HG02678 (cell line): ENCODE measurements around the gene H2BW1.
"Not testable (repeated sequence)": the region's sequence is repeated elsewhere in the genome, so short reads cannot be mapped to it uniquely, and the experiment has no call there.

Experiments
- ATAC-seq: cut with Tn5 transposase; IDR thresholded peaks from one replicate; pipeline ENCODE4 v1.9.1; 2021; ENCODE audit warnings: mild to moderate bottlenecking, moderate library complexity; ENCODE audit not compliant: unreplicated experiment

The H2BW1 gene, protein sequence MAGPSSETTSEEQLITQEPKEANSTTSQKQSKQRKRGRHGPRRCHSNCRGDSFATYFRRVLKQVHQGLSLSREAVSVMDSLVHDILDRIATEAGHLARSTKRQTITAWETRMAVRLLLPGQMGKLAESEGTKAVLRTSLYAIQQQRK

DNA sequence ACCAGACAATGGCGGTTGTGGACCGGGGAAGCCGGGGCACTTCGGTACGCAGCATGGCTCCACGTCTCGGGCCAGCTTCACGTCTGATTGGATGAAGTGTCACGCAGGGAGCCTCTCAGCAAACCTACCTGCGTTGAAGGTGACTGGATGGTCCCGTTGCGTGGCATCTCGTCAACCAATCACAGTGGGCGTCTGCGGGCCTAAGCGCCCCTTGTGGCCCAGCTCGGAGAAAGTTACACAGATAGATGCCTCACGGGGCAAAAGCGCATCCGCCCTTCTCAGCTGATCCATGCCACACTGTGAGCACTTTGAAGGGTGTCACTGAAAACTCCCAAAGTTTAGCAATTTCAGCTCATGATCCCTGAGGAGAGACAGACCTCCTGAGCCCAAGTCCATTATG lies at the start of gene H2BW1:
TSS of gene H2BW1 (minus strand) at position 103 of the 400 bp plus-strand sequence. CDS start 132 bp downstream, outside the sequence.
- no peak for ATAC-seq

DNA sequence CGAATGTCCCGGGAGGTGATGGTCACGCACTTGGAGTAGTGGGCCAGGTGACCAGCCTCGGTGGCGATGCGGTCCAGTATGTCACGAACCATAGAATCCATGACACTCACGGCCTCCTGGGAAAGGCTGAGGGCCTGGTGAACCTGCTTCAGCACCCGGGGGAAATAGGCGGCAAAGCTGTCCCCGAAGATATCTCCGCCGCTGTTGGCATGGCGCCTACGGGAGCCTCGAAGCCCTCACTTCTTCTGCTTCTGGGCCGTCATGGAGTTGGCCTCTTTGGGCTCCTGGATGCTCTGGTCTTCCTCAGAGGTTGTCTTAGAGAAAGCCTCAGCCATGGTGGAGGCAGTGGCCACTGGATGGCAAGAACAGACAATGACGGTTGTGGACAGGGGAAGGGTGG lies 49.1 kb upstream of the H2BW1 start:
- not testable (repeated sequence) for ATAC-seq

DNA sequence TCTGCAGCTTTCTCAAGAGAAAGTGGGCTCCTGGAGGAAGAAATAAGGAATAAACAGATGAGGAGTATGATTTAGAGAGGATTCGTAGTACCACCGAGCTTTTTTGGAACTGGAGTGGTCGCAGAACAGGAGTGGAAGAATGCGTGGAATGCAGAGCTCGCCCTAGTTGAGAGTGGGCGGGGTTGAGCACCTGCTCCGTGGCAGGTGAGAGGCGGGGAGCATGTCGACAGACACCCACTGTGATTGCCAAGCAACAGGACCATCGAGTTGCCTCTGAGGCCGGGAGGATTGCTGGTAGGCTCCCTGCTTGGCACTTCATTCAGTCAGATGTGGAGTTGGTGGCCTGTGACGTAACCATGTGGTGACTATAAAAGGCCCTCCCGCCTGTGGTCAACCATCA lies 41.4 kb upstream of the H2BW1 start:
- not testable (repeated sequence) for ATAC-seq

DNA sequence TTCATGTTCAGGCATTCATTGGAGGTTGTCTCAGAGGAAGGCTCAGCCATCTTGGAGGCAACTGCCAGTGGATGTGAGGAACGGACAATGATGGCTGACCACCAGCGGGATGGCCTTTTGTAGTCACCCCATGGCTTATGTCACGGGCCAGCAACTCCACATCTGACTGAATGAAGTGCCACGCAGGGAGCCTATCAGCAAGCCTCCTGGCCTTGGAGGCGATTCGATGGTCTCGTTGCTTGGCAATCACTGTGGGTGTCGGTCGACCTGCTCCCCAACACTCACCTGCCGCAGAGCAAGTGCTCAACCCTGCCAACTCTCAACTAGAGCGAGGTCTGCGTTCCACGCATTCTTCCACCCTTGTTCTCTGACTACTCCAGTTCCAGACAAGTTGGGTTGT lies 33.7 kb upstream of the H2BW1 start:
- no peak for ATAC-seq

DNA sequence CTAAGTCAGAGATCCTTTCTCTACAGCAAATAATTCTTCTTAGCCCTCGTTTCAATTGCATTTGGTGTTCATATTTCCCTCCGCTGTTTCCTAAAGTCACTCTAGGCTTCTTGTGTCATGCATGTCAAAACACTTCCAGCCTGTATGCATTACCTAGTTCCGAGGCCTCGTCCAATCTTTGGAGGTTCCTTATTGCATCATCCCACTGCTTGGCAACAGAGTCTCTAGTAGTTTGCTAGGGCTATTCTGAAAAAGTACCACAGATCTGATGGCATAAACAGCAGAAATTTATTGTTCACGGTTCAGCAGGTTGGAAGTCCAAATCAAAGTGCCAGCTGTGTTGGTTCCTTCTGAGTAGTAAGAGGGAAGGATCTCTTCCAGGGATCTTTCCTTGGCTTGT lies 32.1 kb upstream of the H2BW1 start:
- ATAC-seq, result no peak

DNA sequence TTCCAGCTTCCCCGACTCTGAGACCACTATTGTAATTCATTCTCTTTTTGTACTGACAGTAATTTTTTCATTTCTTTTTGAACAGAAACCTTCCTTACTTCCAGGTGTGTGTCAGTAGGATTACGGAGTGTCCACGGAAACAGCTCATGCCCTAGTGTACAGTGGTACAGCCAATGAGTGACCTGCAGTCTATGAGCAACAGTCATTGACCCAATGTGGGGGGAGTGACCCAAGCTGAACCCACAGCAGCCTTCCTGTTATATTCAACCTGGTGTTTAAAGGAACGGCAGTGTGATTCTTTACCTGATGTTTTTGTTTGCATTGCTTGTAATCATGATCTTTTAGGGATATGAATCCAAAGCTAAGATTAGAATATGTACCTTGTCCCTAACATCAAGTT lies 27.5 kb upstream of the H2BW1 start:
- no peak for ATAC-seq

DNA sequence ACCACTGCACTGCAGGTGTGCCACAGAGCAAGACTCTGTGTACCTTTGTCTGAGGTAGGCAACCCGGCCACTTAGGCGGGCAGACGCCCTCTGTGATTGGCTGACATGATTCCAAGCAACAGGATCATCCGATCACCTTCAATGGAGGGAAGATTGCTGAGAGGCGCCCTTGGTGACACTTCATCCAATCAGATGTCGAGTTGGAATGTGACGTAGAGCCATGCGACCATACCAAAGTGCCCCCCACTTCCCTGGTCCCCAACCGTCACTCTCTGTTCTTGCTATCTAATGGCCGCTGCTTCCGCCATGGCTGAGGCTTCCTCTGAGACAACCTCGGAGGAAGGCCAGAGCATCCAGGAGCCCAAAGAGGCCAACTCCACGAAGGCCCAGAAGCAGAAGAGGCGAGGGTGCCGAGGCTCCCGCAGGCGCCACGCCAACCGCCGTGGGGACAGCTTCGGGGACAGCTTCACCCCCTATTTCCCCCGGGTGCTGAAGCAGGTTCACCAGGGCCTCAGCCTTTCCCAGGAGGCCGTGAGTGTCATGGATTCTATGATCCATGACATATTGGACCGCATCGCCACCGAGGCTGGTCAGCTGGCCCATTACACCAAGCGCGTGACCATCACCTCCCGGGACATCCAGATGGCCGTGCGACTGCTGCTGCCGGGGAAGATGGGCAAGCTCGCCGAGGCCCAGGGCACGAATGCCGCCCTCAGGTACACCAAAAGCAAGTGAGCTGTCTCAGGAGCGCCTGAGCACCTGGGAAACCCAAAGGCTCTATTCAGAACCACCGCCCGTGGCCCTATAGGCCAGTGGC lies 26.4 kb upstream of the H2BW1 start, which contains the start of gene H2BW2:
TSS of gene H2BW2 (plus strand) at position 268 of the 817 bp plus-strand sequence. CDS start at position 307, 39 bp downstream.
- ATAC-seq, result no peak

DNA sequence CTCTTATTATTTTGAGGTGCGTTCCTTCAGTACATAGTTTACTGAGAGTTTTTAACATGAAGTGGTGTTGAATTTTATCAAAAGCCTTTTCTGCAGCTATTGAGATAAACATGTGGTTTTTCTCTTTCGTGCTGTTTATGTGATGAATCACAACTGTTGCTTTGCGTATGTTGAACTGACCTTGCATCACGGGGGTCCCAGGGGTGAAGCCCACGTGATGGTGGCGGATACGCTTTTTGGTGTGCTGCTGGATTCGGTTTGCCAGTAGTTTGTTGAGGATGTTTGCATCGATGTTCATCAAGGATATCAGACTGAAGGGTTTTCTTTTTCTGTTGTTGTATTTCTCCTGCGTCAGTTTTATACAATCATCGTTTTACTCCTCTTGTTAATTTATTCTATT lies 4.6 kb upstream of the H2BW1 start:
- ATAC-seq, result no peak

DNA sequence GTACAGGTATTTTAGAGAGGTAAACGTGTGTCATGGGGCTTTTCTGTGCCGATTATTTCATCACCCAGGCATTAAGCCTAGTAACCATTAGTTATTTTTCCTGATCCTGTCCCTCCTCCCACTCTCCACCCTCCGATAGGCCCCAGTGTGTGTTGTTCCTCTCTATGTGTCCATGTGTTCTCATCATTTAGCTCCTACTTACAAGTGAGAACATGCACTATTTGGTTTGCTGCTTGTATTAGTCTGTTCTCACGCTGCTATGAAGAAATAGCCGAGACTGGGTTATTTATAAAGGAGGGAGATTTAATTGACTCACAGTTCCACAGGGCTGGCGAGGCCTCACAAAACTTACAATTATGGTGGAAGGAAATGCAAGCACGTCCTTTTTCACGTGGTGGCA lies 2.1 kb upstream of the H2BW1 start:
- not testable (repeated sequence) for ATAC-seq

DNA sequence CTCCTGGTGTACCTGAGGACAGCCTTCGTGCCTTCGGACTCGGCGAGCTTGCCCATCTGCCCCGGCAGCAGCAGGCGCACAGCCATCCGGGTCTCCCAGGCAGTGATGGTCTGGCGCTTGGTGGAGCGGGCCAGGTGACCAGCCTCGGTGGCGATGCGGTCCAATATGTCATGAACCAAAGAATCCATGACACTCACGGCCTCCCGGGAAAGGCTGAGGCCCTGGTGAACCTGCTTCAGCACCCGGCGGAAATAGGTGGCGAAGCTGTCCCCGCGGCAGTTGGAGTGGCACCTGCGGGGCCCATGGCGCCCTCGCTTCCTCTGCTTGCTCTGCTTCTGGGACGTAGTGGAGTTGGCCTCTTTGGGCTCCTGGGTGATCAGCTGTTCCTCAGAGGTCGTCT lies 350 bp downstream of the H2BW1 start:
- no peak for ATAC-seq

DNA sequence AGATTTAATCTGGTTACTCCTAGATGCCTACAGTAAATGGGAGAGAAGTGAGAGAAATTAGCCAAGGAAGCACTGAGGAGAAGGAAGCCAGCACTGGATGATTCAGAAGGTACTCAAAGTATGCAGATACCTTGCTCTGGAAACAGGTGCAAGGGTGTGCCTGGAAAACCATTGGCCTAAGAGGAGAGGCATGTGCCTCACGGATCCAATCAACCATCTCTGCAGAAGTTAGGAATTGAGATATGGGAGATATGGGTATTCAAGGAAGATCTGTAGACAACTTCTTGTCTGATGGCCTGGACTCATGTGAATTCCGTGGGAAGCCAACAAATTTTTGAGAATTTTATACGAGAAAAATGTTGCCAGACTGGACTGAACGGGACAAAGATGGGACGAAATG lies 4.7 kb downstream of the H2BW1 start:
- no peak for ATAC-seq

DNA sequence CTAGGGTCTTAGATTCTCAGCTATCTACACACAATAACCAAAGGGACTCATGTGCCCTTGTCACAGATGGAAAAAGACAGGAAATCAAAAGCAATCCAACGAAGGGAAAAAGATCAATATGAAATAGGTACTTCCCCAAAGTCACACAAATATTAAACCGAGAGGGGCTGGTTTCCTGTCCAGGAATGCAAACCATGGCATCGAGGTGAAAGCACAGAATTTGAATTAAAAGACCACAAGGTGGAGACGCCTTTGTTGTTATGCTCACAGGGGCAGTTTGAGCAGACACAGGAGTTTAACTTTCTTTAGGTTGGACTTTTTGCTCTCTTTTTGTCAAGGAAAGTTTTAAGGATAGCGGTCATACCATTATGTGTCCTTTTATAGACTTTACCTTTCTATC lies 14.3 kb downstream of the H2BW1 start:
- peak; percentile 91 for ATAC-seq

DNA sequence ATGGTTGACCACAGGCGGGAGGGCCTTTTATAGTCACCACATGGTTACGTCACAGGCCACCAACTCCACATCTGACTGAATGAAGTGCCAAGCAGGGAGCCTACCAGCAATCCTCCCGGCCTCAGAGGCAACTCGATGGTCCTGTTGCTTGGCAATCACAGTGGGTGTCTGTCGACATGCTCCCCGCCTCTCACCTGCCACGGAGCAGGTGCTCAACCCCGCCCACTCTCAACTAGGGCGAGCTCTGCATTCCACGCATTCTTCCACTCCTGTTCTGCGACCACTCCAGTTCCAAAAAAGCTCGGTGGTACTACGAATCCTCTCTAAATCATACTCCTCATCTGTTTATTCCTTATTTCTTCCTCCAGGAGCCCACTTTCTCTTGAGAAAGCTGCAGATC lies 30.0 kb downstream of the H2BW1 start:
- not testable (repeated sequence) for ATAC-seq

DNA sequence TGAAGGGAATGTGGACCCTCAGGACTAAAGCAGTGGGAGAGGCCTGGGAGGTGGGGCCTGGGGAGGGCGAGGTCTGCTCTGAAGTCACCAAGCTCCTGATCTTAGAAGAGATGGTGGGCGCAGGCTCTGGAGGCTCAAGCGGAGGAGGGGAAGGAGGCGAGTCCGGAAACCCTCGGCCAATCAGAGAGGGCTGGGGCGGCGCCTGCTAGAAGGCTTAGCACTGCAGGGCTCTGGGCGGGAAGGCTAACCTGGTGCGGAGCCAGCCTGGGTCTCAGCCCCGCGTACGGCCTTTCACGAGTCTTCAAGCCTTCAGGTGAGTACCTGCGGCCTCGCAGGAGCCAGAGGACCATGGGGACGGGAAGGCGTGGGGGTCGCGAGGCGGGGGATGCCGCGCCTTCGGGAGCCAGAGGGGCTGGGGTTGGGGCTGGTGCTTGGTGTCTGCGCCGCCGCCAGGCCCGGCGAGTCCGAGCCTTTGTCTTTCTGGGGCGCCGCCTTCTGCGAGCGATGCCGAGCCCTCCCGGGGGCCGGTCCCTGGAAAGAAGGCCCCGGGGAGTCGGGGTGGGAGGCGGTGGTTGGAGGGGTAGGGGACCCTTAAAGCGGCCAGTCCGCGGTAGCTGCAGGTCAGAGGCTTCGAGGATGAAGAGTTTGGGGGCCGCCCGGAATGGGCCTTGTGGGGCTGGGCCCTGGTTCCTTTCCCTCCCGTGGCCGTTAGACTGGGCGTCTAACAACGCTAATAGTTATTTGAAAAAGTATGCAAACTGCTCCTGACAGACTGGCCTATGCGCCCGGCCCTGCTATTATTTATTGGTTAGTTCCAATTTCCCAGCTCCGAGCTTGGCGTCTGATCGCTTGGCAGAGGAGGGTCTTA lies 50.9 kb downstream of the H2BW1 start, which contains the start of gene TMSB15B:
TSS of gene TMSB15B (plus strand) at position 217 of the 868 bp plus-strand sequence.
- peak; percentile 99 for ATAC-seq
